ENCODE measurements around the gene NR1D2. TPM values are rescaled to one million over a fixed set of nuclear protein-coding genes. Genes with fewer than 3 reads are reported as not detected.

The NR1D2 gene
- total RNA-seq, 6 donors from 2014 or later, result 19.6 to 52.4 (median 38.9) TPM

- H3K27ac ChIP-seq, result no peak overlapping the region
- H3K9me3 ChIP-seq, result no peaks in the 10 kb centered on the region
- no peak for DNase-seq
- 71 to 100% methylated on average over 1 of the region's 1 CpG for WGBS, 2 donors
- peaks cover 6 to 66% (median 10%) of the 10 kb centered on the region in 4 donors for H3K36me3 ChIP-seq
- peaks cover 0 to 6% (median 1%) of the 10 kb centered on the region in 4 donors for H3K4me1 ChIP-seq
- no peaks in the 10 kb centered on the region for H3K27me3 ChIP-seq
- no peak for TF ChIP-seq CTCF (IDR thresholded peaks at IDR 0.05)
- no peak for TF ChIP-seq POLR2AphosphoS5 (IDR thresholded peaks at IDR 0.05)
- no peak for TF ChIP-seq POLR2A (IDR thresholded peaks at IDR 0.05)
- TF ChIP-seq EP300 (IDR thresholded peaks at IDR 0.05), result no peak
- H3K4me3 ChIP-seq, result no peak overlapping the region
- ATAC-seq (ENCODE audit: low FRiP score in 2 of 2), result no peak
Measured at GRCh38 chr3:23966328-23966727, 21.2 kb downstream of the NR1D2 start.

GRCh38 chr3:23968463-23969184, 23.5 kb downstream of the NR1D2 start:
- no peak for ATAC-seq (ENCODE audit: low FRiP score in 2 of 2)
- WGBS, 2 donors, result 78 to 90% methylated on average over 5 of the region's 5 CpGs

DNA sequence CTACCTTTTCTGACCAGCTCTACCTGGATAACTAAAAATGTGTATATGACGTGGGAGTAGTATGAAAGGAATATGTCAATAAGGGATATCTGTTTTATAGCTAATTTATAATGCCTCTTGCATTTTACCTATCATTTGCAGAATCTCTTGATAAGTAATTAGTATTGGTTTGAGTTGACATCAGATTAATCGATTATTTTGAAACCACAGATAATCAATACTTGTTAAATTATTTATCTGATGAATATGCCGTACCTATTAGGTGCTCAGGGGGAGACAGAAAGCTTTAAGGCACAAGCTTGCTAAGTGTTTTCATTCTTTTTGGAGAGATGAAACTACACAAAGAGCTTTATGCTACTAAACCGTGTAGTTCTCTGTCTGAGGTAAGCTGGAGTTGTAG, 24.3 kb downstream of the NR1D2 start:
- WGBS, 2 donors, result 92 to 94% methylated on average over 4 of the region's 4 CpGs

More at GRCh38 chr3:23968463-23969184, 23.5 kb downstream of the NR1D2 start:
- no peak for DNase-seq
- peaks cover 3 to 57% (median 7%) of the 10 kb centered on the region in 4 donors for H3K36me3 ChIP-seq
- no peaks in the 10 kb centered on the region for H3K27me3 ChIP-seq
- H3K9me3 ChIP-seq, result no peaks in the 10 kb centered on the region
- H3K4me1 ChIP-seq, result peaks cover 0 to 6% (median 0%) of the 10 kb centered on the region in 4 donors
- H3K4me3 ChIP-seq, result no peak overlapping the region
- TF ChIP-seq EP300 (IDR thresholded peaks at IDR 0.05), result no peak
- no peak for TF ChIP-seq CTCF (IDR thresholded peaks at IDR 0.05)
- no peak for TF ChIP-seq POLR2AphosphoS5 (IDR thresholded peaks at IDR 0.05)
- no peak overlapping the region for H3K27ac ChIP-seq

GRCh38 chr3:23971684-23972083, 26.6 kb downstream of the NR1D2 start:
- DNase-seq (no peak), ATAC-seq (ENCODE audit: low FRiP score in 2 of 2) (no peak)
- no peak for TF ChIP-seq EP300 (IDR thresholded peaks at IDR 0.05)
- no peak for TF ChIP-seq POLR2AphosphoS5 (IDR thresholded peaks at IDR 0.05)
- no peak for TF ChIP-seq CTCF (IDR thresholded peaks at IDR 0.05)
- no peak for TF ChIP-seq POLR2A (IDR thresholded peaks at IDR 0.05)
- no peak overlapping the region for H3K27ac ChIP-seq
- H3K27me3 ChIP-seq, result no peaks in the 10 kb centered on the region
- WGBS, 2 donors, result 96 to 100% methylated on average over 1 of the region's 1 CpG
- peaks cover 0 to 61% (median 4%) of the 10 kb centered on the region in 4 donors for H3K36me3 ChIP-seq
- H3K9me3 ChIP-seq, result no peaks in the 10 kb centered on the region
- H3K4me3 ChIP-seq, result no peak overlapping the region
- H3K4me1 ChIP-seq, result no peaks in the 10 kb centered on the region

More for the DNA sequence above, 24.3 kb downstream of the NR1D2 start:
- no peak for ATAC-seq (ENCODE audit: low FRiP score in 2 of 2)
- Histone ChIP-seq H3K27me3 (no peaks in the 10 kb centered on the region), H3K27ac (no peak overlapping the region), H3K4me1 (peaks cover 0 to 6% (median 0%) of the 10 kb centered on the region in 4 donors), H3K9me3 (no peaks in the 10 kb centered on the region), H3K4me3 (no peak overlapping the region), H3K36me3 (peaks cover 3 to 61% (median 5%) of the 10 kb centered on the region in 4 donors)
- no peak for TF ChIP-seq POLR2AphosphoS5 (IDR thresholded peaks at IDR 0.05)
- no peak for TF ChIP-seq EP300 (IDR thresholded peaks at IDR 0.05)
- TF ChIP-seq CTCF (IDR thresholded peaks at IDR 0.05), result no peak
- no peak for TF ChIP-seq POLR2A (IDR thresholded peaks at IDR 0.05)
- no peak for DNase-seq

GRCh38 chr3:23976555-23976954, 31.5 kb downstream of the NR1D2 start:
- no peaks in the 10 kb centered on the region for H3K27me3 ChIP-seq
- peaks cover 0 to 62% (median 9%) of the 10 kb centered on the region in 4 donors for H3K36me3 ChIP-seq
- WGBS, 2 donors, result 97 to 99% methylated on average over 4 of the region's 4 CpGs
- no peak overlapping the region for H3K4me3 ChIP-seq
- no peak for ATAC-seq (ENCODE audit: low FRiP score in 2 of 2)
- peaks cover 0 to 5% (median 2%) of the 10 kb centered on the region in 4 donors for H3K4me1 ChIP-seq
- TF ChIP-seq EP300 (IDR thresholded peaks at IDR 0.05) (no peak), CTCF (IDR thresholded peaks at IDR 0.05) (no peak), POLR2A (IDR thresholded peaks at IDR 0.05) (no peak), POLR2AphosphoS5 (IDR thresholded peaks at IDR 0.05) (no peak)
- H3K27ac ChIP-seq, result no peak overlapping the region
- no peak for DNase-seq
- H3K9me3 ChIP-seq, result no peaks in the 10 kb centered on the region

Measured in upper lobe of left lung (tissue), 6 donors.